ENCODE results near the gene PCK2. TPM values are rescaled to one million over a fixed set of nuclear protein-coding genes. Genes with fewer than 3 reads are reported as not detected.

The PCK2 gene
- total RNA-seq: 15.0 and 15.2 TPM in 2 replicates

DNA sequence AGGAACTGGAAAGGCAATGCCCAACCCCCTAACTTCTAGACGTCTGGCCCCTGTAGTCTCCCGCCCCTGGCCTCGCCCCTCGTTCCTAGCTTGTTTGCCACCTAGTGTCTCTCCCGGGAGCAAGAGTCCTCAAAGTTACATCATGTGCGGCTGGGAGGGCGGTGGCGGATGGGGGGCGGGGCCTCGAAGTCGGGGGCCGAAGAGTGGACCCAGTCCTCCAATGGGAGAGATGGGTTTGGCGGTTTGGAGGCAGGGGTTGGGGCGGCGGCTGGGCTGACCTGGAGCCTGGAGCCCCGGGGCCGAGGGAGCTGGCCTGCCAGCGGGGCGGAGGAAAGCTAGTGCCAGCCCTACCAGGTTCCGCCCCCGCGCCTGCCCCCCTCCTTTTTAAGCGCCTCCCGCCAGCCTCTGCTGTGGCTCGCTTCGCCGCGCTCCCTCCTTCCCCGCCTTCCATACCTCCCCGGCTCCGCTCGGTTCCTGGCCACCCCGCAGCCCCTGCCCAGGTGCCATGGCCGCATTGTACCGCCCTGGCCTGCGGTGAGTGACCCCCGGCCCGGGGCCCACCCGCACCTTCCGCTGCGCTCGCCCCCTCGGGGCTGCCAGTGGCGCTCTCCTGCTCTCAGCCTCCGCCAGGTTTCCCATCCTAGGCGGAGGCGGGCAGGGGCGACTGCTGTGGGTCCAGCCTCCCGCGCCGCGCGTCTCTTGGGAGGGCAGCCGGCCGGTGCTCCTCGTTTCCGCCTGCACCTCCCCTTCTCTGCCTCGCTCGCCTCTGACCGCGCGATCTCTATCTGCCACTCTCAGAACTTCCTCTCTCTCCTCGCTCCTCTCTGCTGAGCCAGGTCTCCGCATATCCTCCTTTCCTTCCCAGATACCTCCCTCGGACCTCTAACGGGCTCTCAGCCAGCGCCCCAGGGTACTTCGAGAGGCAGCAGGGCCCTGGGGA lies at the start of gene PCK2:
TSS of gene PCK2 (plus strand) at position 411 of the 940 bp plus-strand sequence. CDS start at position 506, 95 bp downstream.

DNA sequence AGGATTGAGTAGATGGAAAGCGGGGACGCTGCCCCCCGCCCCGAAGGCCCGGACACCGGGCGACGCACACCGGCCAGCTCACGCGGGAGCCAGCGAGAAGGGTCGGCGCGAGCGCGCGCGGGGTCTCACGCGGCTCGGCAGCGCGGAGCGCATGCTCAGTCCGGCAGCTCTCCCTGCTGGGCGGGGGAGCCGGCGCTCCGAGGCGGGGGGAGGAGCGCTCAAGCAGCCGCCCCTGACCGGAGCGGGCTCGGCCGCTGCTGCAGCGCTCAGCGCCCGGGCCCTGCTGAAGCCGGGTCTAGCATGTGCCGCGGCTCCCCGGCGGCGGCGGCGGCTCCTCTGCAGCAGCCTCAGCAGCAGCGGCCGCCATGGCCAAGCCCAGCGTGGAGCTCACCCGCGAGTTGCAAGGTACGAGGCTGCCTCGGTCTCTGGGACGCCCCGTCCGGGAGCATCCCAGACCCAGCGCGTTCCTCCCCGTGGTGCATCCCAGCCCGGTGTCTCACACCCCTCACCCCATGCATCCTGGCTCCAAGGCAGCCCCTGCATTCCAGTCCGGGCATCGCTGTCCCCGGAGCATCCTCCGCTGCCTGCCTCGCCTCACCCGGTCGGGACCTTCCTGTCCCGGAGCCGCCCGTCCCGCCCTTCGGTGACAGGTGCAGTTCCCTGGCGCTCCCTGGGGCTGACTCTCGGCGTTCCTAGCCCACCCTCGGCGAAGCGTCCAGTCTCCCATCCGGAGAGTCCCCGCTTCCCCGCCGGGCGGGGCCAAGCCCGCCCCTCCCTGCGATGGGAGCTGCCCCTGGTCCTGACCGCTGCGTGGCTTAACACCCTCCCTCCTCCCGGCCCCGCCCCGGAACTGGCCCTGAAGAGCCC lies 42.1 kb upstream of the PCK2 start, which contains the start of gene CARMIL3:
TSS of gene CARMIL3 (plus strand) at position 221 of the 867 bp plus-strand sequence. CDS start at position 366, 145 bp downstream.

DNA sequence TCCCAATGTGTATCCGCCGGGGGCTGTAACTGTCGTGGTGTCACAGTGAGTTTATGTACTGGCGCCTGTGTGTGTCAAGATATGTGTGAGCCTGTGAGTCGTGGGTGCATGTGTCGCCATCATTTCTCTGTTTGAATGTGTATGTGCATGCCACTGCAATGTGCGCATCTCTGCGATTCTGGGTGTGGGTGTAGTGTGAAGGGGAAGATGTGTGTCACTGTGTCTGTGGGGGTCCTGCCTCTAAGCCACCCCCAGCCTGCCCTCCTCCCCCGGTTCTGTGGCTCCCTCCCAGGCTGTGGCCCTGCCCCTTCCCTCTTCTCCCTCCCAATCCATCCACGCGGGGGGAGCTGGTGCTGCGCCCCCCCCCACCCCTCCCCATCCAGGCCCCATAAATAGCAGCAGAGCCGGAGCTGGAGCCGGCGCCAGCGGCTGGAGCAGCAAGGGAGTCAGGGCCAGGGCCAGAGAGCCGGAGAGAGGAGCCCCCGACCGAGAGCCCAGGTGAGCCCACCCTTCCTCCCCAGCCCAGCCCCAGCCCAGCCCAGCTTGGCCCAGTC lies 22.9 kb upstream of the PCK2 start, which contains the start of gene CPNE6:
TSS of gene CPNE6 (plus strand) at position 419 of the 554 bp plus-strand sequence. CDS start 1,375 bp downstream, outside the sequence.

DNA sequence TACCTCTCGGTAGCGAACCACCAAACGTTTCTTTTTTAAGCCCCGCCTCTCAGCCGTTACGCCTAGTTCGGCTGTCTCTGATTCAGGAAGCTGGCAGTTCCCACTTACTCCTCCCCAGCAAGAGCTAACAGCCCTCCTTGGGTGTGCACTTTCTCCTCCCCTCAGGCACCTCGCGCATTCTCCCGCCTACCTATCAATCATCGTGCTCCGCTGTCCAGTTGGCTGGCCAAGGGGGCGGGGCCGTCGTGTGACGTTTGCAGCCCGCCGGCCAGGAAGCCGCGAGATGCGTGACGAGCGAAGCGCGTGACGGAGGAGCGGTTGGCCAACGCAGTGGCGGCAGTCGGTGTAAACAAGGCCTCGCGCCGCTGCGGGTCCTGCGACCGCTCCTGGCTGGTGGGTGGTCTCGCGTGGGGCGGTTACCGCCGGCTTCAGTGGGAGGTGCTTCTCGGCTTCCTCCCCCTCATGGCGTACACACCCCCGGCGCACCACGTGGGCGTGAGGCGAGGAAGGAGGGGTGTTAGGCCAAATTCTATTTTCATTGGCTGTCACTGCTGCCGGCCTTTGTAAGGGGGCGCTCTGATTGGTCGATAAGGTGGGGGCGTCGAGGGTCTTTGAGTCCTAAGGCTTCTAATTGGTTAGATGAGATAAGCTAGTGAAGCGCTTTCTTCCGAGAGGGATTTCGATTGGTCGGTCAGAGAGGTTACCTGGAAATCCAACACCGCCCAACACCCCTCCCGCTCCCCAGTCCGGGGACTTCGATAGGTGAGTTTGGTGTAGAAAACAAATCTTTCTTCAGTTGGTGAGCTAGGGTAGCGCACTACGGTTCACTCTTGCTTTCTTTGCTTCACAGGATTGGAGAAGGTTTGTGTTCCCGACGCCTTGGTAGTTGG lies 20.7 kb downstream of the PCK2 start, which contains the start of the genes DCAF11 and NRL:
TSS of gene DCAF11 (plus strand) at position 246 of the 890 bp plus-strand sequence. CDS start 818 bp downstream, outside the sequence.
TSS of gene NRL (minus strand) at position 418 of the 890 bp plus-strand sequence. CDS start 32,101 bp downstream, outside the sequence.

DNA sequence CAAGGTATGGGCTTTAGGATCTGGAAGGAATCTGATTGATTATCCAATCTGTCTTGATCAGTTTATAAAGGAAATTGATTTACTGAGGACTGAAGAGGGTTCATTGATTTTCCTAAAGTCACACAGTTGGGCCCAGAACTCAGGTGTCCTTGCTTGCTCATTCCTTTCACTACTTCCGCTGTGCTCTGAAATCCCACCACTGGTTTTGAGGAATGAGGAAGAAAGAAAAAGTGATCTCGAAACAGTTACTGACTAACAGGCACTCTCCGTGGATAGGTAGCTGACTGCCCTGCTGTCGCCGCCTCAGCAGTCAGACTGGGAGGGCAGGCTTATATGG lies 36.2 kb downstream of the PCK2 start, which contains the start of gene FITM1:
TSS of gene FITM1 (plus strand) at position 280 of the 337 bp plus-strand sequence. CDS start 905 bp downstream, outside the sequence.

DNA sequence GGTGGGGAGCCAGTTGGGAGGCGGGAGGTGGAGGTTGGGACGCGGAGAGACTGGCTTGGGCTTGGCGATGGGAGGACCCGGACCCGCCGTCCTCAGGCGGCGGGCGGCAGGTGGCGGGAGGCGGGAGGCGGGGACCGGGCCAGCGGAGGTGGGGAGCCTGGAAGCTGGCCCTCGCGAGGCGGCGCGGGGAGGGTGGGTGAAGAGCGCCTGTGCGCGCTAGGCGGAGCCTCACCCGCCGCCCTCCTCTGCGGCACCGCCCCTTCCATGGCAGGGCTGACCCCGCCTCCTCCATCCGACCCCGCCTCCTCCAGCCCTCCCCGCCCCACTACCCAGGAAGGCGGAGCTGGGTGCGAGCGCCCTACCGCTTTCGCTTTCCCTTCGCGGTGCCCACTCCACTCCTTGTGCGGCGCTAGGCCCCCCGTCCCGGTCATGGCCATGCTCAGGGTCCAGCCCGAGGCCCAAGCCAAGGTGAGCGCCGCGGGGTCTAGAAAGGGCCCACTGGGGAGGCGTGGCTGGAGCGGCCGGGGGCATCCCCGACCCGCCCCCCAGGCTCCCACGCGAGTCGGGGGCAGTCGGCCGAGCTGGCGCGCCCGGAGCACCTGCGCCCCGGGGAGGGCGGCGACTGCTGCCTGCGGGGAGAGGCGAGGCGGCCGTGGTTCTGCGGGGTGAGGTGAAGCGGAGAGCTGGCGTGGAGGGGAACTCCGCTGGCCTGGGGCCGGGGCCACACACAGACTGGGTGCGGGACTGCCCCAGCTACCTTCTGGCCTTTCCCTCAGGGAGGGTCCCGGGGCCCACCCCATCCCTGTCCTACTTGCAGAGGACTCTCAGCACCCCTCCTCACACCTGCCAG lies 41.9 kb downstream of the PCK2 start, which contains the start of gene PSME1:
TSS of gene PSME1 (plus strand) at position 361 of the 850 bp plus-strand sequence. CDS start at position 430, 69 bp downstream.

DNA sequence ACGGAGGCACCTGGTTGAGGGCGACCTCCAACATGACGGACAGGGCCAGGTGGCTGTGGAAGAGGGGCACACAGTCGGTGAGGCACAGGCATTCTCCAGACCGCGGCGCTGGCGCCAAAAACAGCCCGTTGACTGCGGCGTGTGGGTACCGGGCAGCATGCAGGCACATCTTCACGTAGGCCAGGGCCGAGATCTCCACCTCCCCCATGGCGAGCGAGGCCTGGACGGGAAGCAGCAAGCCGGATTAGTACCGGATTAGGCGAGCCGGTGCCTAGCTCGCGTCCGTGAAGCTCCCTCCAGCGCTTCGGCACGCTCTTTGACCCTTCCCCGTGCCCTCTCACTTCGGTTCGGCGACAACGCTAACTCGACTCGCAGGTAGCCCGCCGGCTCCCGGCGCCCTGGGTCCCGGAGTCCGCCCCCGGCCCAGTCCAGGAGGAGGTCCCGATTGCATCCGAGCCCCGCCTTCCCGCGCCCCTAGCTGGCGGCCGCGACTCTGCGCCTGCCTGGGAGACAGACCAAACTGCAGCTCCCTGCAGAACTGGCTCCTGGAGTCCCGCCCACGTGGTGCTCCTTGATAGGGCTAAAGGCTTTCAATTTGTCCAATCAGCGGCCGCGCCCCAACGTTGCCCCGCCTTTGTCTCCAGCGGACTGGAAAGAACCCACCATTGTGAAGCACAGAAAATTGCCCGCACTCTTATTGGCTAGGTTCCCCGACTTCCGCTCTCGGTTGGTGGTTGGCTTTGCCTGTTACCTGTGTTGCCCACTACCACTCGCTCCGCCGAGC lies 47.2 kb downstream of the PCK2 start, which contains the start of gene EMC9:
TSS of gene EMC9 (minus strand) at position 495 of the 784 bp plus-strand sequence. CDS start at position 208, 287 bp downstream.

DNA sequence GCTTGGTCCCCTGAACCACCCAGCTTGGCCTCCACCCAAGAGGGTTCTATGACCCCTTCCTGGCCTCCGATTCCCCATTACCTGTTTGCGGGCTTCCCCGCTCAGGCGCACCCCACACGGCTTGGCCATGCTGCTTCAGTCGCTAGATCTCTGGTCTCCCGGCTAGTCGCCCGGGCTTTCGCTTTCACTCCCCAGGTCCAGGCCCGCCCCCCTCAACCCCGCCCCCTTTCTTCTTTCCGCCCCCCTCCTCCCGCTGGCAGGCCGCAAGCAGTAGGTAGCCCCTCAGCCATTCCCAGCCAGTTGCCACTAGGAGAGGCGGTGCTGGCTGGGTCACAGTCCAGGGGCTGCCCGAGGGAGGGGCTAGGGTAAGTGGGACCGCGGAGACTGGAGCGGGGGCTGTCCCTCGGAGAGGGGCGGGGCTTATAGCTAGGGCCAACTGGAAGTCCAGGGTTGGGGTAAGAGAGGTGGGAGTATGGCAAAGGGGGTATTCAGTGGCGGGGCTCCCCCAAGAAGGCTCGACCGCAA lies 52.4 kb downstream of the PCK2 start, which contains the start of gene PSME2:
TSS of gene PSME2 (minus strand) at position 158 of the 525 bp plus-strand sequence. CDS start at position 129, 29 bp downstream.

DNA sequence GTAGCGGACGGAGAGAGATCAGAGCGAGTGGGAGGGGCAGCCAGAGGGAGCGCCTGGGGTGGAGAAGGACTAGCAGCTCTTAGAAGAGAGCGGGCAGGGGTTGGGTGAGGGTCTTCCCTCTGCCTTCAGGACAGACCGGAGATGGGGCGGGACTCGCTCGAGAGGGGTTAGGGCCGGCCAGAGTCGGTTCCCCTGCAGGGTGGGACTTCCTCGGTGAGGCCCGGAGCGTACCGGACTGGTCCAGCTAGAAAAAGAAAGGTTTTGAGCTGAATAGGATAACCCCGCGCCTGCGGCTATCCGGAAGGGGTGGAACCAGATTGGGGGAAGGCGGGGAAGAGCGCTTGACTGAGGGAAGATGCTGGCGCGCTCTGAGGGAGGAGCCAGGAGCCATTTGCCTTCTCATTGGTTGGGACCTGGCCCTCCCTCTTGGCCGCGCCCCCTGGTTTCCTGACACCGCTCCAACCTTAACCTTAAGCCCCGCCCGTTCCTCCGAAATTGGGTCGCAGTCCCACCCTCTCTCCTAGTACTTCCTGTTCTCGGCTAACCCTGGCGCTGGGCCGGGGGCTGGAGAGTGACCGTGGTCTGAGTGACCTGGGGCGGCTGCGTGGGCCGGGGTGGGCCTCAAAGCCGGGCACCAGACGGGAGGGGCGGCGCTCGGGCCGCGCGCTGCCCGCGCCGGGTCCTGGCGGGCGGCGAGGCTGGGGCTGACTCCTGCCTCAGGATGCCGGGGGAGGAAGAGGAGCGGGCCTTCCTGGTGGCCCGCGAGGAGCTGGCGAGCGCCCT lies 53.1 kb downstream of the PCK2 start, which contains the start of gene RNF31:
TSS of gene RNF31 (plus strand) at position 521 of the 783 bp plus-strand sequence. CDS start at position 722, 201 bp downstream.

Other genes starting within 250 kb of the PCK2 start
- 42.4 and 56.8 TPM in 2 replicates for gene DHRS4, start 140.5 kb upstream of the PCK2 start, total RNA-seq
- gene DHRS4L2, start 105.4 kb upstream of the PCK2 start, total RNA-seq: 10.0 and 14.7 TPM in 2 replicates
- gene CARMIL3, start 42.3 kb upstream of the PCK2 start, total RNA-seq: 0.07 TPM in 1 of 2 replicates, not detected in the other
- gene CPNE6, start 22.7 kb upstream of the PCK2 start, total RNA-seq: not detected in 2 replicates
- 37.3 and 48.1 TPM in 2 replicates for gene DCAF11, start 20.5 kb downstream of the PCK2 start, total RNA-seq
- gene NRL, start 20.6 kb downstream of the PCK2 start, total RNA-seq: 0.23 and 1.5 TPM in 2 replicates
- gene FITM1, start 36.3 kb downstream of the PCK2 start, total RNA-seq: not detected in 2 replicates
- 143 and 167 TPM in 2 replicates for gene PSME1, start 41.9 kb downstream of the PCK2 start, total RNA-seq
- 19.5 and 25.0 TPM in 2 replicates for gene EMC9, start 47.3 kb downstream of the PCK2 start, total RNA-seq
- gene PSME2, start 52.3 kb downstream of the PCK2 start, total RNA-seq: 54.1 and 80.0 TPM in 2 replicates
- 37.5 and 96.2 TPM in 2 replicates for gene RNF31, start 53.2 kb downstream of the PCK2 start, total RNA-seq
- 10.6 and 14.6 TPM in 2 replicates for gene IRF9, start 67.0 kb downstream of the PCK2 start, total RNA-seq
- 20.7 and 24.2 TPM in 2 replicates for gene REC8, start 77.8 kb downstream of the PCK2 start, total RNA-seq
- 69.6 and 70.8 TPM in 2 replicates for gene IPO4, start 94.5 kb downstream of the PCK2 start, total RNA-seq
- 46.4 and 51.1 TPM in 2 replicates for gene TM9SF1, start 101.1 kb downstream of the PCK2 start, total RNA-seq
- gene TSSK4, start 111.4 kb downstream of the PCK2 start, total RNA-seq: not detected in 2 replicates
- gene CHMP4A, start 119.2 kb downstream of the PCK2 start, total RNA-seq: 60.7 and 77.1 TPM in 2 replicates
- 11.5 and 12.0 TPM in 2 replicates for gene MDP1, start 121.8 kb downstream of the PCK2 start, total RNA-seq
- 243 and 248 TPM in 2 replicates for gene NEDD8, start 138.1 kb downstream of the PCK2 start, total RNA-seq
- gene GMPR2, start 138.6 kb downstream of the PCK2 start, total RNA-seq: 30.3 and 45.9 TPM in 2 replicates
- gene TINF2, start 148.3 kb downstream of the PCK2 start, total RNA-seq: 52.2 and 64.4 TPM in 2 replicates
- gene TGM1, start 168.9 kb downstream of the PCK2 start, total RNA-seq: 229 and 247 TPM in 2 replicates
- 58.5 and 80.3 TPM in 2 replicates for gene RABGGTA, start 177.3 kb downstream of the PCK2 start, total RNA-seq
- gene DHRS1, start 205.5 kb downstream of the PCK2 start, total RNA-seq: 82.6 and 85.4 TPM in 2 replicates
- gene NOP9, start 205.5 kb downstream of the PCK2 start, total RNA-seq: 20.7 and 32.6 TPM in 2 replicates
- 2.2 and 2.7 TPM in 2 replicates for gene CIDEB, start 213.7 kb downstream of the PCK2 start, total RNA-seq
- gene LTB4R2, start 215.8 kb downstream of the PCK2 start, total RNA-seq: 55.2 and 59.3 TPM in 2 replicates
- 7.7 and 16.1 TPM in 2 replicates for gene LTB4R, start 217.2 kb downstream of the PCK2 start, total RNA-seq
- gene ADCY4, start 240.8 kb downstream of the PCK2 start, total RNA-seq: 0.85 and 1.6 TPM in 2 replicates
- 5.4 and 6.0 TPM in 2 replicates for gene RIPK3, start 245.7 kb downstream of the PCK2 start, total RNA-seq

All from airway epithelial cell (primary cell).